Metanephros (tissue), 1 donor: ENCODE measurements around the gene PLA2G4A. TPM values are rescaled to one million over a fixed set of nuclear protein-coding genes. Genes with fewer than 3 reads are reported as not detected.

Experiments used
- total RNA-seq: library from RNA; depleted of rRNA; stranded (reverse); fragments of >200 nt; gene quantifications from one replicate; pipeline ENCODE4 v1.2.3, GENCODE V29; 2014

PLA2G4A gene
- total RNA-seq, result 8.9 TPM

DNA sequence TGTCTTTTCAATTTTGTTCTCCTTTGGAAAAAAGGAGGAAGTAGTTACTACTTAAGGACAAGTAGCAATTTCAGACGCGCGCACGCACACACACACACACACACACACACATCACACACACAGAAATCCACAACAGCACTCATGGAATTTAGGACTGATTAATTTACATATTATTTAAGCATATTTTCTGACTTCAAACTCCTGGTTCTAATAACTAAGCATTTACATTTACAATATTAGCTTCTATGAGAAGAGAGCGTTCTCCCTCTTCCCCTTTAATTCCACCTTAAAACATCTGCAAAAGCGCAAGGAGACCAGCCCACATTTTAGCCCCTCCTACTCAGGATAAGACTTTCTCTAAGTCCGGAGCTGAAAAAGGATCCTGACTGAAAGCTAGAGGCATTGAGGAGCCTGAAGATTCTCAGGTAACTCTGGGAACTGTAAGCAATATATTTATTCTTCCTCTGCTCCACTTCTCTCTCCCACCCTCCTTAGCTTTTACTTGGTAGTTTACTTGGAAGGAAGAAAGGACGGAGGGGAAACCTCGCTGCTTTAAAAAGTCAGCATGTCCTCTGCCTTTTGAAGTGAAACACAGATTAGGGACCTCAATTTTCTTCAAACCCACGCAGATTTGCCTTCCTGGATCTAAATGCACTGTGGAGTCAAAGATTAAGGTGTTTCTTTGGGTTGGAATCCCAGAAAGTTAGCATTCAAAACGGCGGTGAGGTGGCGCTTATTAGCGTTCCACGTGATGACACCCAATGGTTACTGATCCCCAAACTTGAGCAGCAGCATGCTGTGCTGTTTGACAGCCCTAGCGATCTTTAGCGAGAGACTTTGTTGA lies at the start of gene PLA2G4A:
Gene PLA2G4A (plus strand): TSS at position 339 of the 844 bp plus-strand sequence. CDS start 25,406 bp downstream, outside the sequence.

Other genes starting within 250 kb of the PLA2G4A start
- 3.6 TPM for gene PTGS2, start 148.5 kb upstream of the PLA2G4A start, total RNA-seq